Neural cell (in vitro differentiated cells): ENCODE measurements around the gene TNFRSF12A. TPM values are rescaled to one million over a fixed set of nuclear protein-coding genes. Genes with fewer than 3 reads are reported as not detected.

Source experiments
- H2AFZ ChIP-seq: fragments of 200-600, 300-800 bp; sonication (generic), shearing (Covaris generic); 2 replicates; pipeline ENCODE4 v1.6.0; 2014; ENCODE audit warnings: low read depth, mild to moderate bottlenecking, antibody characterized with exemption, low read length, moderate library complexity
- H3F3A ChIP-seq: fragments of 200-600 bp; shearing (Covaris generic); 2 replicates; pipeline ENCODE4 v1.6.1; 2016; ENCODE audit warnings: mild to moderate bottlenecking, moderate library complexity, mixed read lengths, antibody characterized with exemption, low read length; ENCODE audit not compliant: insufficient read depth, poor library complexity, severe bottlenecking
- H3K27ac ChIP-seq: fragments of 200-600, 300-800 bp; sonication (generic), shearing (Covaris generic); 2 replicates; pipeline ENCODE4 v1.5.1; 2014; ENCODE audit warnings: mild to moderate bottlenecking, low read length, moderate library complexity
- H3K27me3 ChIP-seq: fragments of 300-800, 200-600 bp; sonication (generic), shearing (Covaris generic); 2 replicates; pipeline ENCODE4 v1.6.0; 2014; ENCODE audit warnings: mild to moderate bottlenecking, low read depth, low read length, moderate library complexity; ENCODE audit not compliant: insufficient read depth
- H3K36me3 ChIP-seq: fragments of 300-800, 200-600 bp; sonication (generic), shearing (Covaris generic); 2 replicates; pipeline ENCODE4 v1.5.1; 2014; ENCODE audit warnings: mild to moderate bottlenecking, antibody characterized with exemption, low read length, moderate library complexity; ENCODE audit not compliant: insufficient read depth
- H3K4me2 ChIP-seq: fragments of 300-800, 200-600 bp; sonication (generic), shearing (Covaris generic); 2 replicates; pipeline ENCODE4 v1.6.0; 2014; ENCODE audit warnings: mild to moderate bottlenecking, low read length
- H3K4me3 ChIP-seq: fragments of 300-800, 200-600 bp; sonication (generic), shearing (Covaris generic); 2 replicates; pipeline ENCODE4 v1.5.1; 2014; ENCODE audit warnings: mild to moderate bottlenecking, low read length, moderate library complexity
- H3K79me2 ChIP-seq: fragments of 200-600 bp; shearing (Covaris generic); replicated peaks from 2 replicates; pipeline ENCODE4 v1.6.0; 2014; ENCODE audit warnings: mild to moderate bottlenecking, low read length, moderate library complexity; ENCODE audit not compliant: insufficient read depth
- H3K9ac ChIP-seq: fragments of 300-800, 200-600 bp; sonication (generic), shearing (Covaris generic); 2 replicates; pipeline ENCODE4 v1.6.1; 2016; ENCODE audit warnings: mild to moderate bottlenecking, low read length, mixed read lengths
- H3K9me2 ChIP-seq: fragments of 200-600 bp; shearing (Covaris generic); 2 replicates; pipeline ENCODE4 v1.6.1; 2016; ENCODE audit warnings: mild to moderate bottlenecking, low read length, mixed read lengths; ENCODE audit not compliant: insufficient read depth
- H3K9me3 ChIP-seq: fragments of 200-600, 300-800 bp; sonication (generic), shearing (Covaris generic); 2 replicates; pipeline ENCODE4 v1.6.1; 2016; ENCODE audit warnings: mild to moderate bottlenecking, mixed run types, low read length, moderate library complexity, mixed read lengths
- H4K20me1 ChIP-seq: fragments of 200-600 bp; shearing (Covaris generic); 2 replicates; pipeline ENCODE4 v1.6.1; 2016; ENCODE audit warnings: mild to moderate bottlenecking, mixed run types; ENCODE audit not compliant: insufficient read depth
- CTCF ChIP-seq: fragments of 450-650 bp; IDR thresholded peaks from 2 replicates; pipeline ENCODE4 v1.5.1; 2014; ENCODE audit warnings: antibody characterized with exemption, mild to moderate bottlenecking, moderate library complexity; ENCODE audit not compliant: poor library complexity, severe bottlenecking
- EP300 ChIP-seq: fragments of 450-650 bp; conservative IDR thresholded peaks from 2 replicates; pipeline ENCODE4 v1.6.1; 2014; ENCODE audit warnings: antibody characterized with exemption, mild to moderate bottlenecking, moderate library complexity; ENCODE audit not compliant: poor library complexity, severe bottlenecking
- EZH2 ChIP-seq: fragments of 200-600, 300-800 bp; shearing (Covaris generic), sonication (generic); IDR thresholded peaks from 2 replicates; pipeline ENCODE4 v1.6.1; 2014; ENCODE audit warnings: antibody characterized with exemption, low read length, borderline replicate concordance, mild to moderate bottlenecking; ENCODE audit not compliant: insufficient read depth, poor library complexity, severe bottlenecking
- MXI1 ChIP-seq: fragments of 450-650 bp; conservative IDR thresholded peaks from 2 replicates; pipeline ENCODE4 v1.6.1; 2014; ENCODE audit warnings: antibody characterized with exemption, mild to moderate bottlenecking; ENCODE audit not compliant: poor library complexity, severe bottlenecking
- POLR2AphosphoS5 ChIP-seq: IDR thresholded peaks from 2 replicates; pipeline ENCODE4 v1.6.1; 2012
- RAD21 ChIP-seq: fragments of 450-650 bp; conservative IDR thresholded peaks from 2 replicates; pipeline ENCODE4 v1.6.1; 2014; ENCODE audit warnings: antibody characterized with exemption, mild to moderate bottlenecking, moderate library complexity
- REST ChIP-seq: IDR thresholded peaks from 2 replicates; pipeline ENCODE4 v1.6.1; 2012; ENCODE audit warnings: borderline replicate concordance
- SMC3 ChIP-seq: fragments of 450-650 bp; conservative IDR thresholded peaks from 2 replicates; pipeline ENCODE4 v1.6.1; 2014; ENCODE audit warnings: antibody characterized with exemption, mild to moderate bottlenecking, moderate library complexity; ENCODE audit not compliant: poor library complexity
- TAF1 ChIP-seq: IDR thresholded peaks from 2 replicates; pipeline ENCODE4 v1.6.1; 2012; ENCODE audit warnings: low read depth
- polyA plus RNA-seq: library from polyadenylated mRNA; depleted of rRNA; stranded (reverse); fragments of >200 nt; gene quantifications from 2 replicates; pipeline ENCODE4 v1.2.3, GENCODE V29; 2014

TNFRSF12A gene
- polyA plus RNA-seq, 1 donor from 2014 or later, result 2.3 TPM

GRCh38 chr16:3014971-3015370 is 5.2 kb upstream of the TNFRSF12A start (continued):
- TF ChIP-seq RAD21 (no peak), EP300 (no peak)

- Histone ChIP-seq H3K4me3 (no peak overlapping the region), H3K79me2 (no peaks in the 10 kb centered on the region), H3K4me2 (no peak overlapping the region), H3K9me3 (no peaks in the 10 kb centered on the region), H3K9me2 (no peaks in the 10 kb centered on the region), H3K27me3 (peaks cover 46% of the 10 kb centered on the region), H3F3A (no peaks in the 10 kb centered on the region), H3K27ac (no peak overlapping the region), H2AFZ (no peak overlapping the region), H3K9ac (no peak overlapping the region), H3K36me3 (no peaks in the 10 kb centered on the region), H4K20me1 (no peaks in the 10 kb centered on the region)
- TF ChIP-seq EZH2 (no peak), RAD21 (no peak), EP300 (no peak), TAF1 (no peak), REST (no peak), CTCF (no peak), POLR2AphosphoS5 (no peak), SMC3 (no peak), MXI1 (no peak)
These were observed 4.2 kb upstream of the TNFRSF12A start for GRCh38 chr16:3015865-3016521.

- Histone ChIP-seq H3K9me3 (no peaks in the 10 kb centered on the region), H3K4me2 (no peak overlapping the region), H4K20me1 (no peaks in the 10 kb centered on the region), H3F3A (no peaks in the 10 kb centered on the region), H3K9me2 (no peaks in the 10 kb centered on the region), H3K79me2 (no peaks in the 10 kb centered on the region), H2AFZ (no peak overlapping the region), H3K4me3 (no peak overlapping the region), H3K27me3 (peaks cover 44% of the 10 kb centered on the region), H3K27ac (no peak overlapping the region), H3K36me3 (no peaks in the 10 kb centered on the region), H3K9ac (no peak overlapping the region)
- TF ChIP-seq POLR2AphosphoS5, result no peak
- TF ChIP-seq REST, result no peak
- no peak for TF ChIP-seq MXI1
- TF ChIP-seq TAF1, result no peak
- TF ChIP-seq RAD21, result no peak
- no peak for TF ChIP-seq EP300
- no peak for TF ChIP-seq CTCF
- TF ChIP-seq SMC3, result no peak
- TF ChIP-seq EZH2, result no peak
These were observed 2.8 kb upstream of the TNFRSF12A start for GRCh38 chr16:3017344-3017743.
